Loucy (cell line): ENCODE data around the gene RBM6.

Source experiments
- EZH2phosphoT487 ChIP-seq: fragments of 200-600 bp; IDR thresholded peaks from 2 replicates; pipeline ENCODE4 v1.6.1; 2018; ENCODE audit warnings: antibody characterized with exemption, mild to moderate bottlenecking, moderate library complexity, borderline replicate concordance
- TF ChIP-seq, protein P1 (sequence below): fragments of 200-600 bp; sonication (generic); conservative IDR thresholded peaks from 2 replicates; pipeline ENCODE4 v1.5.1; 2014; ENCODE audit warnings: mild to moderate bottlenecking, antibody characterized with exemption, low read length

DNA sequence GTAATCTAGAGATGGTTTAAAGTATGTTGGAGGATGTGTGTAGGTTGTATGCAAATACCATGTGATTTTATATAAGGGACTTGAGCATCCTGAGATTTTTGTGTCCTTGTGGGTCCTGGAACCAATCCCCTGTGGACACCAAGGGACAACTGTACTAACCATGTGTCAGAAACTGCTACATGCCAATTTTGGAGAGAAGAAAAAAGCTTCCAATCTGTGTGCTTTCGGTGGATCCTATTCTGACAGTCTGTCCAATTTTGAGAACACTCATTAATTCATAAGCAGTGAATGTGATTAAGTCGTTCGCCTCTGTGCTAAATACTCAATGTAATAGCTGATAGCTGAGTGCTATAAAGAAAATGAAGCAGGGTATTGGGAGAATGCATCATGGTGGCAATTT is 61.6 kb downstream of the RBM6 start:
- TF ChIP-seq, protein P1, sequence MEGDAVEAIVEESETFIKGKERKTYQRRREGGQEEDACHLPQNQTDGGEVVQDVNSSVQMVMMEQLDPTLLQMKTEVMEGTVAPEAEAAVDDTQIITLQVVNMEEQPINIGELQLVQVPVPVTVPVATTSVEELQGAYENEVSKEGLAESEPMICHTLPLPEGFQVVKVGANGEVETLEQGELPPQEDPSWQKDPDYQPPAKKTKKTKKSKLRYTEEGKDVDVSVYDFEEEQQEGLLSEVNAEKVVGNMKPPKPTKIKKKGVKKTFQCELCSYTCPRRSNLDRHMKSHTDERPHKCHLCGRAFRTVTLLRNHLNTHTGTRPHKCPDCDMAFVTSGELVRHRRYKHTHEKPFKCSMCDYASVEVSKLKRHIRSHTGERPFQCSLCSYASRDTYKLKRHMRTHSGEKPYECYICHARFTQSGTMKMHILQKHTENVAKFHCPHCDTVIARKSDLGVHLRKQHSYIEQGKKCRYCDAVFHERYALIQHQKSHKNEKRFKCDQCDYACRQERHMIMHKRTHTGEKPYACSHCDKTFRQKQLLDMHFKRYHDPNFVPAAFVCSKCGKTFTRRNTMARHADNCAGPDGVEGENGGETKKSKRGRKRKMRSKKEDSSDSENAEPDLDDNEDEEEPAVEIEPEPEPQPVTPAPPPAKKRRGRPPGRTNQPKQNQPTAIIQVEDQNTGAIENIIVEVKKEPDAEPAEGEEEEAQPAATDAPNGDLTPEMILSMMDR: no peak
- no peak for TF ChIP-seq EZH2phosphoT487
